Epidermal melanocyte (primary cell): Measurements from ENCODE around the gene HIF1A.
"Not testable (repeated sequence)": the region's sequence is repeated elsewhere in the genome, so short reads cannot be mapped to it uniquely, and the experiment has no call there.

Experiments used
- DNase-seq: peaks from one replicate; pipeline ENCODE4 v3.0.0; 2011; ENCODE audit warnings: low spot score; ENCODE audit not compliant: insufficient read length

HIF1A gene

GRCh38 chr14:61694830-61695694 is at the start of gene HIF1A:
HIF1A (plus strand) TSS chr14:61695513; CDS start chr14:61695805, 292 bp downstream.
- peak; percentile 83 for DNase-seq

DNA sequence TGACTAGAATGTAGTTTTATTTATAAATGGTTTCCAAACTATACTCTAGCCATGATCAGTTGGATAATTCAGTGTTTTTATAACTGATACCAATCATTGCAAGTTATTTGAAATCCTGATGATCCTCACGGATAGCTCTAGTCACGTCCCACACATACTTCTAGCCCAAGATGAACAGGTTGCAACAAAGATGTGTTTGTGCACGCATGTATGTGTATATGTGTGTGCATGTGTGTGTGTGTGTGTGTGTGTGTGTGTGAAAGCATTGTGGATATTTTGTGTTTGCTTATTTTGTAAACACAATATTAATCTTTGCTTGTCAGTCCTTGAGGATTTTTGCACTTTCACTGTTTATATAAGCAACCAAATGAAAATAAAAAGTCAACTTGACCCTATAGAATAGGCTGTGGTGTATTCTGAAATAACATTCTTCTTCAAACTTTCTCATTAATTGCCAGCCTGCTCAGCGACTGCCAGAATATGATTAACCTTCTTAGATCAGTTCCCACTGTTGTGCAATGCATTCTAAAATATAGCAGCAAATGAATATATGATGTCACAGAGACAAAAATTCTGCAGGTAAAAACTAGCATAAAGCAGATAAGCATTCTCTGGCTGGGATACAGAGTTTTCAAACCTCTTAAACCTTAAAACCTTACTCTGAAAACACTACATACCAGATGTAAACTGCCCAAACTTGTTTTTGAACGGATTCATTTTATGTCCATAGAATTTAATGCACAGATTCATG is 48.8 kb upstream of the HIF1A start:
- no peak for DNase-seq

DNA sequence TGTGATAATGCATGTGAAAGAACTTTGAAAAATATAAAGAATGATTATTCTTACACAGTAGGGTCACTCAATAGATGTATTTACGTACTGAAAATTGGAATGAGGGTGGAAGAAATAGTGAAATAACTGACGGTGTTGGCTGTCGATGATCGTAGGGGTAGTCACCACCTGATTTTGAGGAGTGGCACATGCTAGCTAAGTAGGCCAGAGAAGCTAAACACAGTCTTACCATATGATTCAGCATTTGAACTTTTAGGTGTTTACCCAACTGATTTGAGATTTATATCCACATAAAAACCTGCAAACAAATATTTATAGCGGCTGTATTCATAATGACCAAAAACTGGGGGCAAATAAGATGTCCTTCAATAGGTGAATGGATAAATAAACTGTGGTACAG is 47.6 kb upstream of the HIF1A start:
- DNase-seq = no peak

DNA sequence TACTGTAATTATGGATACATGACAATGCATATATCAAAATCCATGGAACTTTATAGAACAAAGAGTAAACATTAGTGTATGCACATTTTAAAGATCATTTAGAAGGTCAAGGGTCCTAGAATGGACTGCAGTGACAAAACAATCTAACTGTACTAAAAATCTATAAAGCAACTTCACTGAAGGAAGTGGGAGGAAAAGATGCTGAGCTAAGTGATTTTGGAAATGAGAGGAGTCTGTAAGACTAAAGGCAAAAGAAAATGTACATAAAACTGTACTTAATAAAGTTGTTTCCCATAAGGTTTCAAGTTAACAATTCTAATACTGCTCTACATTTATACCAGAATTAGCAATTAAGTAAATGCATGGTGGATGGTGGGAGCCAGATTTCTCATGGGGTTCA is 46.9 kb upstream of the HIF1A start:
- no peak for DNase-seq

- DNase-seq = no peak
Measured at GRCh38 chr14:61649283-61649682, 46.0 kb upstream of the HIF1A start.

DNA sequence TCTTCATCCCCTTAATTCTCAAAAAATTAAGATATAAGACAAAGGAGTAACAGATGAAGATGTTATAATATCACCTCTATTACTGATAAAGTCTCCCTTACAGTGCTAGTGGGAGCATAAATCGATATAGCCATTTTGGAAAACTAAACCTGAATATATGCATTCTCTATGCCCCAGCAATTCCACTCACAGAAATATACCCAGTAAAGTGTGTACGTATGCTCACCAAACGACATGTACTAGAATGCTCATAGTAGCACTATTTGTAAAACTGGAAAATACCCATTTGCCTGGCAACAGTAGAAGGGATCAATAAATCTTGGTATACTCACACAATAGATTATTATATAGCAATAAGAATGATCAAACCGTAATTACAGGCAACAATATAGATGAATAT is 44.0 kb upstream of the HIF1A start:
- DNase-seq = no peak

GRCh38 chr14:61652526-61653262 is 42.6 kb upstream of the HIF1A start:
- no peak for DNase-seq

- no peak for DNase-seq
Measured at GRCh38 chr14:61653507-61653906, 41.8 kb upstream of the HIF1A start.

- DNase-seq = no peak
Measured at GRCh38 chr14:61654026-61654425, 41.3 kb upstream of the HIF1A start.

GRCh38 chr14:61655777-61656176 is 39.5 kb upstream of the HIF1A start:
- no peak for DNase-seq

- DNase-seq = no peak
Measured at GRCh38 chr14:61656341-61656740, 39.0 kb upstream of the HIF1A start.

DNA sequence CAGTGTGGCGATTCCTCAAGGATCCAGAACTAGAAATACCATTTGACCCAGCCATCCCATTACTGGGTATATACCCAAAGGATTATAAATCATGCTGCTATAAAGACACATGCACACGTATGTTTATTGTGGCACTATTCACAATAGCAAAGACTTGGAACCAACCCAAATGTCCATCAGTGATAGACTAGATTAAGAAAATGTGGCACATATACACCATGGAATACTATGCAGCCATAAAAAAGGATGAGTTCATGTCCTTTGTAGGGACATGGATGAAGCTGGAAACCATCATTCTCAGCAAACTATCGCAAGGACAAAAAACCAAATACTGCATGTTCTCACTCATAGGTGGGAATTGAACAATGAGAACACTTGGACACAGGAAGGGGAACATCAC is 37.2 kb upstream of the HIF1A start:
- not testable (repeated sequence) for DNase-seq

DNA sequence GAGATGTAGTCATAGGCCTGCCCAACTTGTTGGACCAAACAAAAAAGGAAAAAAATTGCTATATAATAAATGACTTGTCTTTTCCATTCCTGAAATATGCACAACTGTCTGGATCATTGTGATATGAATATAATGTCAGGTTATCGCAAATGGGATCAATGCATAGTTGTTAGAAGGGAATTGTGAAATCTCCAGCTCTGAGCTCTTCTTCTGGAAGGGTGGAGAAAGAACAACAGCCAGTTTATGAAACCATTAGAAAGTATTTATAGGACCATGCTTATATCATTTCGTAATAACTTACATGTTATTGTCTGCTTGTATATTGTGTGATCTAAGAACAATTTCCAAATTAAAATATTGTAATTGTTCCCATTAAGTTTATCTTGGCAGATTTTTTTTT is 35.7 kb upstream of the HIF1A start:
- DNase-seq = no peak

DNA sequence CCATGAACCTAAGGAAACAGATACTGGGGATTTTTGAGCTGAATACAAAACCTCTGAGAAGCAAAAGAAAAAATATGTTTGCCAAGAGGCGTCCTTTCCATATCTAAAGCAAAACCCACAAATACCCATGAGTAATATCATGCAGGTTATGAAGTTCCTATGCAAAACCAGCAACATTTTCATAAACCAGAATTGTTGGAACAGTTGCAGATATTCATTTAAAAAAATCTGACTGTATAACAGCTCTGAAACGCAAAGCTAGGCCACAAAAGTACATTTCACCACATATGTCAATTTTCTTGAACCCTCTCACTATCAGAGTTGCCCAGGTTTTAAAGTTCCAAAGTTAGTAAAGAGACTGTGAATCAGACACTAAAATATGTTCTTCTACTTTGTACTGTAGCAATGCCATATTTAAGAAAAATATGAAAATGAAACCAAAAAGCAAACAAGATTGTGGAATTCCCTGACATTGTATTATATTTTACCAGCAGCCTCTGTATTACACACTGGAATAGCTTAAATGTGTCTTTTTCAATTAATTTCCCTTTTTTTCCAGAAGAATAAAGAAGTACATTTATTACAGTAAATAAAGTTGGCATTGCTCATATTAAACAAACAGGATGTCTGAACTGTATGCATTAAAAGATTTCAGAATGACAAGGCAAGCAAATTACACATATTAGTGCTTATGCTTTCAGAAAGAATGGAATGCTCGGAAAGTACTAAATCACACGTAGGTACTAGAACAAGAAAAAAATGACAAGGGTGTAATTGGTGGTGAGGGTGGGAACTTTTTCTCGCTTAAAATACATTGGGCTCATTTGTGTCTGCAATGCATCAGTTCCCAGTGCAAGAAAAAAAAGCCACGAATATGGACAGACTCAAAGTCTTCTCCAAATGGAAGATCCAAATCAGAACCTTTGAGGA is 33.6 kb upstream of the HIF1A start:
- no peak for DNase-seq

GRCh38 chr14:61662437-61663311 is 32.6 kb upstream of the HIF1A start:
- DNase-seq = no peak

GRCh38 chr14:61663312-61663979 is 31.9 kb upstream of the HIF1A start:
- no peak for DNase-seq

DNA sequence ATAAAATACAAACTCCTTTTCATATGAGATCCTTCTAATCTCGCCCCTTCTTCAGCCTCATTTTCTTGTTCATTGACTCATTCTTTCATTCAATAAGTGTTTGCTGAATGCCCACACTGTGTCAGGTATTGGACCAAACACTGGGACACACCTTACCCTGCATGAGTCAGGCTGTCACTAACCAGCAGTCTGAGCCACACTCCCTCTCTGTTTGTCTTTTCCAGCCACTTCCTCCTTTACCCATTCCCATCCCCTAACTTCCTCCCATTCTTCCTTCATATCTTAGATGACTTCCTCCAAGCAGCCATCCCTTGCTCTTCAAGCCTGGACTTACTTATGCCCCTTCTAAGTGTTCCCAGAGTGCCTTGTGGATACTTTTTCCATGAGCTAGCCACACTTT is 27.0 kb upstream of the HIF1A start:
- DNase-seq = no peak

DNA sequence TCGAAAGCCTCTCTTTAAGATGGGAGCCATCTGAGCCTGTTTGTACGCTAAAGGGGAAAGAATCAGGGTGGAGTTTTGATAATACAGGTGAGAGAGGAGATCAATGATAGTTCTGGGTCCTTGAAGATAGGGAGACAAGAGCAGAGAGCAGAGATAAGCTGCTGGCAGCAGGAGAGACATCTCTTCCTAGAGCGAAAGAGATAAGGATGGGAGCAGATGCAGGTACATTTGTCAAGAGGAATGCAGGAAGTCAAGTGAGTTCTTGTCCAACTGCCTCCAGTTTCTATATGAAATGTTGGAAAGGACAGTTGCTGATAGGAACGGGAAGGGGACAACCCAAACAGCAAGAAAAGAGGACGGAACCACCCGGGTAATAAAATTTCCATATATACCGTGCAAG is 24.7 kb upstream of the HIF1A start:
- no peak for DNase-seq

- DNase-seq = no peak
Measured at GRCh38 chr14:61671082-61671481, 24.2 kb upstream of the HIF1A start.
